C4-2B (cell line): ENCODE data around the gene ABRACL.

Experiments
- CTCF ChIP-seq: fragments of 450-650 bp; conservative IDR thresholded peaks from 2 replicates; pipeline ENCODE4 v1.5.1; 2017; ENCODE audit warnings: mild to moderate bottlenecking
- ZFX ChIP-seq: fragments of 450-650 bp; IDR thresholded peaks from 2 replicates; pipeline ENCODE4 v1.6.1; 2017

- TF ChIP-seq CTCF, result no peak
- no peak for TF ChIP-seq ZFX
Measured at GRCh38 chr6:139011980-139012379, 16.6 kb upstream of the ABRACL start.
